Measurements from ENCODE around the gene PTPRM. TPM values are rescaled to one million over a fixed set of nuclear protein-coding genes. Genes with fewer than 3 reads are reported as not detected.

Gene PTPRM
- total and polyA plus RNA-seq, 2 of the 8 experiments (the other 6 are each of a cell fraction or from before 2014, with no cell fraction given), result 4.1 to 7.0 TPM

DNA sequence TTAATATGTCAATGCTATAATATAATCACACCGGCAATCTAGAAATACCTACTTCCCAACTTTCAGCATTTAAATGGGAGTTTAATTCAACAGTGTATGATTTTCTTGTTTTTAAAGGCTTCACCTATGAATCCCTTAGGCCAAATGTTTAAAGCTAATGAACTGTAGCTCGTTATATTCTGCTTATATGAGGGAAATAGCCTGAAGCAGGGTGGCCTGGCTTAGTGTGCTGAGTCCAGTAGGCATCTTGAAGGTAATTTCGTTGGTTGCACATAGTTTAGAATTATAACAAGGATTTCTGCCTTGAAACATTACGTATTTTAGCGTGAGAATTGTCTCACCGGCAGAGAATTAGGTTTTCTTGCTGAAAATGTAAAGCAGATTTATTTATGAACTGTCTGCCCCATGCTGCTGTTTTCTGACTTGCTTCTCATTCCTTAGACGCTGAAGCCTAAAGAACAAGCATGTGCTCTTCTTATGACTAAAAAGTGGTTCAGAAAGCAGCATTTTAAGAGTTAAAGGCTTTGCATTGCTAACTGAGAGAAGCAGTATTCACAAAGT lies 608.5 kb downstream of the PTPRM start:
- Histone ChIP-seq H3K79me1 (ENCODE audit: low read depth, low read length) (no peaks in the 10 kb centered on the region), H3K23ac (ENCODE audit: insufficient read length) (no peak overlapping the region), H2BK20ac (ENCODE audit: low read length) (no peak overlapping the region), H4K5ac (ENCODE audit: insufficient read length, low read depth, low read length) (no peak overlapping the region), H3K9me3 (ENCODE audit: insufficient read depth in 2 of 2, low read depth in 1 of 2, low read length in 1 of 2) (no peaks in the 10 kb centered on the region; a peak in 1 of 4 replicates), H3K56ac (replicated peaks; ENCODE audit: insufficient read length, low read depth, low read length) (no peak overlapping the region), H2BK15ac (ENCODE audit: low read length) (no peak overlapping the region), H3K4me3 (ENCODE audit: extremely low read depth in 1 of 4, insufficient read depth in 2 of 4, low read depth in 3 of 4, low read length in 4 of 4) (no peak overlapping the region), H3K27ac (ENCODE audit: low read depth, low read length) (no peak overlapping the region), H3K4ac (replicated peaks; ENCODE audit: insufficient read length, low read depth, low read length) (no peak overlapping the region), H3K4me1 (replicated peaks in 1 of 4; ENCODE audit: control insufficient read depth in 3 of 4, insufficient read depth in 4 of 4, low read length in 3 of 4) (no peaks in the 10 kb centered on the region), H2BK120ac (replicated peaks; ENCODE audit: low read depth, low read length) (no peak overlapping the region), H2AFZ (ENCODE audit: low read length) (no peak overlapping the region), H3K36me3 (ENCODE audit: control insufficient read depth in 2 of 4, insufficient read depth in 4 of 4, low read length in 3 of 4) (no peaks in the 10 kb centered on the region), H3K9ac (replicated peaks in 1 of 4; ENCODE audit: extremely low read depth in 1 of 4, low read depth in 3 of 4, low read length in 3 of 4) (peak overlapping the region in 1 of 4 experiments; percentile 34; a peak in 1 of 7 replicates), H4K20me1 (replicated peaks in 1 of 2; ENCODE audit: control insufficient read depth in 1 of 2, insufficient read depth in 2 of 2, low read length in 2 of 2) (no peaks in the 10 kb centered on the region), H3K23me2 (ENCODE audit: low read depth, low read length) (no peaks in the 10 kb centered on the region), H2BK12ac (ENCODE audit: low read depth, low read length) (no peak overlapping the region), H3K79me2 (ENCODE audit: control insufficient read depth in 1 of 2, insufficient read depth in 2 of 2, low read length in 2 of 2) (no peaks in the 10 kb centered on the region), H2BK5ac (ENCODE audit: low read depth, low read length) (no peak overlapping the region), H3K18ac (ENCODE audit: extremely low read depth, low read length) (no peak overlapping the region), H4K8ac (ENCODE audit: extremely low read depth, insufficient read depth, low read length) (no peak overlapping the region), H3K4me2 (ENCODE audit: insufficient read depth in 1 of 2, low read depth in 2 of 2, low read length in 2 of 2) (no peak overlapping the region), H3K14ac (ENCODE audit: insufficient read length) (no peak overlapping the region), H3K27me3 (replicated peaks in 1 of 4; ENCODE audit: control insufficient read depth in 3 of 4, extremely low read depth in 1 of 4, insufficient read depth in 3 of 4, low read length in 3 of 4) (no peaks in the 10 kb centered on the region), H2AK5ac (ENCODE audit: low read depth, low read length) (no peak overlapping the region), H4K91ac (replicated peaks; ENCODE audit: insufficient read length, low read length) (no peak overlapping the region)
- ChIA-PET CTCF (ENCODE audit: partially characterized antibody) (interaction anchor here (1.4 kb wide), 1 partner anchor 18 kb away, joined by 3 read pairs; no protein-coding TSS in a partner anchor), POLR2A (ENCODE audit: partially characterized antibody) (no interaction called here)
- WGBS, 2 experiments (ENCODE audit: extremely low coverage in 1 of 2, insufficient coverage in 1 of 2, insufficient read length in 1 of 2, insufficient replicate concordance in 2 of 2, low coverage in 1 of 2, low lambda C conversion rate in 2 of 2, missing lambda C conversion rate in 1 of 2), result 77% methylated on average over 7 of the region's 7 CpGs; no CpG with 5 or more reads in 1 of the 2 experiments
- DNase-seq (ENCODE audit: low read depth in 1 of 2, low spot score in 2 of 2), result no peak
- no peak for TF ChIP-seq GABPA (IDR thresholded peaks at IDR 0.05; ENCODE audit: borderline replicate concordance, insufficient read depth, low read length)
- no peak for TF ChIP-seq BRCA1 (IDR thresholded peaks at IDR 0.05; ENCODE audit: low read depth, low read length)
- TF ChIP-seq SIRT6 (IDR thresholded peaks at IDR 0.05; ENCODE audit: low read length), result no peak
- no peak for TF ChIP-seq TCF12 (IDR thresholded peaks at IDR 0.05; ENCODE audit: low read depth, low read length)
- TF ChIP-seq, protein P1, sequence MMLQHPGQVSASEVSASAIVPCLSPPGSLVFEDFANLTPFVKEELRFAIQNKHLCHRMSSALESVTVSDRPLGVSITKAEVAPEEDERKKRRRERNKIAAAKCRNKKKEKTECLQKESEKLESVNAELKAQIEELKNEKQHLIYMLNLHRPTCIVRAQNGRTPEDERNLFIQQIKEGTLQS (IDR thresholded peaks at IDR 0.05; ENCODE audit: insufficient read depth, low read depth, low read length), result no peak
- no peak for TF ChIP-seq TAF1 (IDR thresholded peaks at IDR 0.05; ENCODE audit: low read depth, low read length)
- TF ChIP-seq PHF8 (conservative IDR thresholded peaks at IDR 0.05; ENCODE audit: low read depth, low read length), result no peak
- TF ChIP-seq POLR2A (IDR thresholded peaks at IDR 0.05; ENCODE audit: control extremely low read depth in 1 of 2, low read depth in 2 of 2, low read length in 2 of 2), result no peak
- no peak for TF ChIP-seq RFX5 (IDR thresholded peaks at IDR 0.05; ENCODE audit: borderline replicate concordance, low read depth, low read length)
- TF ChIP-seq YY1 (IDR thresholded peaks at IDR 0.05; ENCODE audit: low read depth, low read length), result no peak
- no peak for TF ChIP-seq NANOG (IDR thresholded peaks at IDR 0.05; ENCODE audit: insufficient read depth, low read depth, low read length, poor library complexity, severe bottlenecking)
- no peak for TF ChIP-seq KDM4A (IDR thresholded peaks at IDR 0.05; ENCODE audit: low read depth, low read length, severe bottlenecking)
- no peak for TF ChIP-seq BACH1 (IDR thresholded peaks at IDR 0.05; ENCODE audit: low read length)
- no peak for FAIRE-seq
